A549 treated with CpdA at 1 μM for 4 hours (cell line): ENCODE data around the gene PLEKHH3. TPM values are rescaled to one million over a fixed set of nuclear protein-coding genes. Genes with fewer than 3 reads are reported as not detected.

Experiments used
- total RNA-seq: library from RNA; stranded (reverse); fragments of 200-300 nt; extraction: Qiagen RNA extraction; gene quantifications from 5 replicates; pipeline ENCODE4 v1.2.3, GENCODE V29; 2022; ENCODE audit warnings: low read depth

The PLEKHH3 gene
- 11.4 to 20.4 TPM (median 18.3 TPM) in 5 replicates for total RNA-seq

GRCh38 chr17:42676424-42677011 lies at the start of gene PLEKHH3:
Gene PLEKHH3, minus strand, starts transcription at chr17:42676994. Its CDS starts 431 bp downstream, at chr17:42676563.

GRCh38 chr17:42681976-42682721 lies 5.4 kb upstream of the PLEKHH3 start, which contains the start of gene CNTNAP1:
Gene CNTNAP1, plus strand, starts transcription at chr17:42682531. Its CDS starts 299 bp downstream, at chr17:42682830.

GRCh38 chr17:42659079-42659931 lies 17.5 kb downstream of the PLEKHH3 start, which contains the start of gene TUBG2:
Gene TUBG2, plus strand, starts transcription at chr17:42659284. Its CDS starts 220 bp downstream, at chr17:42659504.

Other genes with a start within 250 kb of the PLEKHH3 start
- gene ATP6V0A1, start 218.1 kb downstream of the PLEKHH3 start, total RNA-seq = 38.9 to 52.3 TPM (median 50.4 TPM) in 5 replicates
- 31.1 to 46.8 TPM (median 42.4 TPM) in 5 replicates for gene NAGLU, start 140.8 kb downstream of the PLEKHH3 start, total RNA-seq
- 1.2 to 1.9 TPM (median 1.5 TPM) in 5 replicates for gene HSD17B1, start 124.1 kb downstream of the PLEKHH3 start, total RNA-seq
- gene COASY, start 114.8 kb downstream of the PLEKHH3 start, total RNA-seq = 104 to 135 TPM (median 124 TPM) in 5 replicates
- gene MLX, start 109.9 kb downstream of the PLEKHH3 start, total RNA-seq = 51.8 to 60.6 TPM (median 57.2 TPM) in 5 replicates
- 35.3 to 49.1 TPM (median 36.5 TPM) in 5 replicates for gene PSMC3IP, start 99.3 kb downstream of the PLEKHH3 start, total RNA-seq
- gene RETREG3, start 67.6 kb downstream of the PLEKHH3 start, total RNA-seq = 27.4 to 32.7 TPM (median 29.2 TPM) in 5 replicates
- 145 to 162 TPM (median 150 TPM) in 5 replicates for gene TUBG1, start 67.3 kb downstream of the PLEKHH3 start, total RNA-seq
- 21.3 to 26.6 TPM (median 23.8 TPM) in 5 replicates for gene TUBG2, start 17.7 kb downstream of the PLEKHH3 start, total RNA-seq
- gene CCR10, start 4.8 kb upstream of the PLEKHH3 start, total RNA-seq = 0.30 to 0.63 TPM (median 0.37 TPM) in 5 replicates
- 5.1 to 6.9 TPM (median 5.5 TPM) in 5 replicates for gene CNTNAP1, start 5.5 kb upstream of the PLEKHH3 start, total RNA-seq
- 8.1 to 12.6 TPM (median 11.6 TPM) in 5 replicates for gene EZH1, start 68.0 kb upstream of the PLEKHH3 start, total RNA-seq
- 0.65 to 1.3 TPM (median 0.99 TPM) in 5 replicates for gene RAMP2, start 84.2 kb upstream of the PLEKHH3 start, total RNA-seq
- 126 to 132 TPM (median 128 TPM) in 5 replicates for gene VPS25, start 96.5 kb upstream of the PLEKHH3 start, total RNA-seq
- 0.92 to 2.0 TPM (median 1.3 TPM) in 5 replicates for gene WNK4, start 103.6 kb upstream of the PLEKHH3 start, total RNA-seq
- gene COA3, start 121.7 kb upstream of the PLEKHH3 start, total RNA-seq = 118 to 141 TPM (median 138 TPM) in 5 replicates
- 0.08 to 0.27 TPM (median 0.25 TPM) in 3 of 5 replicates, not detected in the others for gene CNTD1, start 121.9 kb upstream of the PLEKHH3 start, total RNA-seq
- 76.8 to 105 TPM (median 80.9 TPM) in 5 replicates for gene BECN1, start 147.3 kb upstream of the PLEKHH3 start, total RNA-seq
- gene PSME3, start 156.4 kb upstream of the PLEKHH3 start, total RNA-seq = 225 to 304 TPM (median 243 TPM) in 5 replicates
- gene AOC2, start 167.6 kb upstream of the PLEKHH3 start, total RNA-seq = 1.4 to 3.0 TPM (median 2.0 TPM) in 5 replicates
- gene AOC3, start 174.2 kb upstream of the PLEKHH3 start, total RNA-seq = 0.97 to 2.1 TPM (median 1.0 TPM) in 5 replicates
- not detected in 5 replicates for gene G6PC1, start 223.8 kb upstream of the PLEKHH3 start, total RNA-seq